PC-9 (cell line): ENCODE results near the gene AKAP6.

Experiments used
- CTCF ChIP-seq: fragments of 200-600 bp; sonication (generic); conservative IDR thresholded peaks from 2 replicates; pipeline ENCODE4 v1.6.1; 2017; ENCODE audit warnings: mixed run types, antibody characterized with exemption, mild to moderate bottlenecking, moderate library complexity
- EZH2 ChIP-seq: fragments of 200-600 bp; sonication (generic); IDR thresholded peaks from 2 replicates; pipeline ENCODE4 v1.8.0; 2017; ENCODE audit warnings: antibody characterized with exemption, low read depth

GRCh38 chr14:32694795-32695449 lies 365.8 kb downstream of the AKAP6 start:
- TF ChIP-seq EZH2 (no peak), CTCF (no peak)
